ENCODE measurements around the gene ZBTB3.

The ZBTB3 gene
- total RNA-seq: 5.4 to 21.6 (median 9.3) reads per million in 9 experiments

DNA sequence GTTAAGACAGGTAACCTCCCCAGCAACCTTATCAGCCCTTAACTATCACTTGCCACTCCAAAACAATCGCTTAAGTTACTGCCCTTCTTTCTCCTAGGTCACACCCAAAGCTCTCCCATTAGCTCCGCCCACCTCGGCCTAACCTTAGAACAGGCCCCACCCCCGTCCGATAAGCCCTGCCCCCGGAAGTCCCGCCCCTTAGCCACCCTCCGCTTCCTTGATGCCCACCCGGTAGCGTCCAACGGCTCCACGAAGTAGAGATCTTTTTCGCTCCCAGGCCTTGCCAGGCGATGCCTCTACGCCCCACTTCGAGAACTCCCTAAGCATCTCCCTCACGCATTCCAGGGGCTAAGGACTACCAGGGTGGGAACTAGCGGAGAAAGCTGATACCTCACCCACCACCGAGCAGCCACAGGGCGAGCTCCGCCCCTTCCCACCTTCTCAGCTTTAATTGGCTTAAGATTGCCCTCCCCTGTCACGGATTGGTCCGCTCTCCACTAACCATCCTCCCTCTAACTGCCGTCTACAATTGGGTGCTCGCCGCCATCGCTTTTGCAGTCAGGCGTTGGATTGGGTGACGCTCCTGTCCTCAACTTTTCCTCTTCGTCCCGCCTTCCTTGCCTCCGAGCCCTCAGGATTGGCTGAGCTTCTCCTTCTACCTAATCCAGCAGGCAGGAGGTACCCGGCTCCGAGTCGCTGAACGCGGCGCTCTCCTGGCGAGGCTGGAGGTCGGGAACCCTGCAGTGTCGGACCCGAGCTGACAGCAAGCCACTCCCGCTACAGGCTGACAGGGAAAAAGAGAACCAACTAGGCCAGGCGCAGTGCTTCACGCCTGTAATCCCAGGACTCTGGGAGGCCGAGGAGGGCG is at the start of gene ZBTB3:
ZBTB3 (minus strand) TSS at position 425 of the 868 bp plus-strand sequence. CDS start 496 bp downstream, outside the sequence.
- Mint-ChIP-seq H3K4me1 (ENCODE audit: low read depth in 2 of 2) (peaks cover 3 to 12% of the 10 kb centered on the region in 2 donors), H3K36me3 (ENCODE audit: insufficient read depth) (peaks cover 12% of the 10 kb centered on the region), H3K4me3 (peak within 1 kb of the TSS; percentile 88), H3K27ac (peak within 1 kb of the TSS; percentile 84 to 89), H3K9me3 (no peaks in the 10 kb centered on the region), H3K27me3 (no peaks in the 10 kb centered on the region)
- ATAC-seq (replicated peaks) (peak; percentile 93), DNase-seq (peak; percentile 92 to 96 (median 95))

- Mint-ChIP-seq H3K4me3 (no peak overlapping the region), H3K9me3 (no peaks in the 10 kb centered on the region), H3K27ac (peak overlapping the region in 1 of 2 donors; percentile 68), H3K4me1 (ENCODE audit: low read depth in 2 of 2) (peaks cover 18 to 23% of the 10 kb centered on the region in 2 donors), H3K36me3 (ENCODE audit: insufficient read depth) (peaks cover 96% of the 10 kb centered on the region), H3K27me3 (no peaks in the 10 kb centered on the region)
- ATAC-seq (replicated peaks) (no peak), DNase-seq (no peak)
Observed at GRCh38 chr11:62801071-62801470, 47.1 kb upstream of the ZBTB3 start.

DNA sequence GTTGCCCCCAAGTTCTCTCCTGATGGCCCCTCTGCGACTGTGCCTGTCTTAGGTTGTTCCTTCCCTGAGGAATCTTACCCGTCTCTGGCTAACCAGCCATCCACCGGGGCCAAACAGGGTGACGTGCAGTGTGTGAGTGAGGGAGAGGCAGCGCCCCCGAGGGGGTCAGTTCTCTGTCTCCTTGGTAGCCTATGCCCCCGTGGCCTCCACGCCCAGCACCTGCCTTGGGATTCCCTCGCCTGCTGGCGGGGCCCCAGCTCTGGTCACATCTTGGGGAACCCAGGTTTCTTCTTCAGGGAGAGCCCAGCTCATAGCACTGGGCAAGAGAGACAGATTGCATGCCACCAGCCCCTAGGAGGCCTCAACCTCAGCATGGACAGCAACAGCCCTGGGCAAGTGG is 45.5 kb upstream of the ZBTB3 start:
- peaks cover 12 to 16% of the 10 kb centered on the region in 2 donors for H3K4me1 Mint-ChIP-seq (ENCODE audit: low read depth in 2 of 2)
- peaks cover 99% of the 10 kb centered on the region for H3K36me3 Mint-ChIP-seq (ENCODE audit: insufficient read depth)
- H3K9me3 Mint-ChIP-seq: no peaks in the 10 kb centered on the region
- DNase-seq (no peak), ATAC-seq (replicated peaks) (no peak)
- H3K27ac Mint-ChIP-seq: peak overlapping the region in 1 of 2 donors; percentile 85
- no peak overlapping the region for H3K4me3 Mint-ChIP-seq
- no peaks in the 10 kb centered on the region for H3K27me3 Mint-ChIP-seq

- Mint-ChIP-seq H3K4me3 (no peak overlapping the region), H3K36me3 (ENCODE audit: insufficient read depth) (peaks cover 100% of the 10 kb centered on the region), H3K27ac (peak overlapping the region in 1 of 2 donors; percentile 79), H3K9me3 (no peaks in the 10 kb centered on the region), H3K4me1 (ENCODE audit: low read depth in 2 of 2) (peaks cover 9 to 13% of the 10 kb centered on the region in 2 donors), H3K27me3 (no peaks in the 10 kb centered on the region)
- DNase-seq (no peak), ATAC-seq (replicated peaks) (no peak)
Observed at GRCh38 chr11:62796281-62796680, 42.3 kb upstream of the ZBTB3 start.

DNA sequence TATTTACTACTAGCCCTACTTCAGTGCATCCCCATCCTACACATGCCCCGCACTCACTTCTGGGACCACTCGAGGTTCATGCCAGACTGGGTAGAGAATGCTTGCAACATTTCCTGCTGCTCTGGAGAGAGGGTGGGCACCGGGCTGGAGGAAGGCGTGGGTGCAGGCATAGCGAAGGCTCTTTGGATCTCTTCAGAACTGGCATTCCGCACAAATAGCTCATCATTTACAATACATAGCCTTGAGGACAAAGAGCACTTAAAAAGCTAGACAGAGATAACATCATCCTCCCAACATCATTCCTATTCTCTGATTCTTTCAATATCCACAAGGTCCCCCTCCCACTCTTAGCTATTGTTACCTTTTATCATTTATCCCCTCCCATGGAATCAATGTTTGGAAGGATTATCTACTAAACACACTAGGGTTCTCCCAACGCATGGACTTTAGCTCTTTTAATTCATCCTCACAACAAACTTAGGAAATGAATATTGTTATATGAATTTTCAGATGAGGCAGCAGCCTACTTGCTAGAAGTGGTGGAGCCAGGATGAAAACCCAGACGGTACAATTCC is 40.3 kb upstream of the ZBTB3 start:
- Mint-ChIP-seq H3K4me3 (no peak overlapping the region), H3K36me3 (ENCODE audit: insufficient read depth) (peaks cover 93% of the 10 kb centered on the region), H3K4me1 (ENCODE audit: low read depth in 2 of 2) (peaks cover 25% of the 10 kb centered on the region in 2 donors), H3K27me3 (no peaks in the 10 kb centered on the region), H3K27ac (peak overlapping the region in 1 of 2 donors; percentile 60), H3K9me3 (no peaks in the 10 kb centered on the region)
- DNase-seq (no peak), ATAC-seq (replicated peaks) (no peak)

DNA sequence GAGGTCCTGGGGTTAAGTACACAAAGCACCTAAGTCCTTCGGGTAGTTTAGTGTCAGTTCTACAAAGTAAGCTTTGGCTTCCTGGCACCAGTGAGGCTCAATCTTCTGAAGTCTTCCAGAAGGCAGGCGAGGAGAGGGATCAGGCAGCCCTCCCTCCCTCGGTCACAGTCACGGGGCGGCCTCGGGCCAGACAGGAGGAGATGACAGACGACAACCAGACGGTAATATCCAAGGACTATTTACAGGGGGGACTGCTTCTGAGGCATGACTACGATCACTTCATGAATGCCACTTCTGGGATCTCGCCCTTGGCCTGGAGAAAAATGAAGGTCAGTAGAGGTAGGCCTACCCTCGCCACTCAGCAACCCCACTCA is 38.2 kb upstream of the ZBTB3 start:
- Mint-ChIP-seq H3K36me3 (ENCODE audit: insufficient read depth) (peaks cover 84% of the 10 kb centered on the region), H3K27ac (peak overlapping the region; percentile 89 to 91), H3K4me1 (ENCODE audit: low read depth in 2 of 2) (peaks cover 32 to 38% of the 10 kb centered on the region in 2 donors), H3K9me3 (no peaks in the 10 kb centered on the region), H3K27me3 (no peaks in the 10 kb centered on the region), H3K4me3 (peak overlapping the region; percentile 91 to 95)
- DNase-seq (no peak), ATAC-seq (replicated peaks) (no peak)

DNA sequence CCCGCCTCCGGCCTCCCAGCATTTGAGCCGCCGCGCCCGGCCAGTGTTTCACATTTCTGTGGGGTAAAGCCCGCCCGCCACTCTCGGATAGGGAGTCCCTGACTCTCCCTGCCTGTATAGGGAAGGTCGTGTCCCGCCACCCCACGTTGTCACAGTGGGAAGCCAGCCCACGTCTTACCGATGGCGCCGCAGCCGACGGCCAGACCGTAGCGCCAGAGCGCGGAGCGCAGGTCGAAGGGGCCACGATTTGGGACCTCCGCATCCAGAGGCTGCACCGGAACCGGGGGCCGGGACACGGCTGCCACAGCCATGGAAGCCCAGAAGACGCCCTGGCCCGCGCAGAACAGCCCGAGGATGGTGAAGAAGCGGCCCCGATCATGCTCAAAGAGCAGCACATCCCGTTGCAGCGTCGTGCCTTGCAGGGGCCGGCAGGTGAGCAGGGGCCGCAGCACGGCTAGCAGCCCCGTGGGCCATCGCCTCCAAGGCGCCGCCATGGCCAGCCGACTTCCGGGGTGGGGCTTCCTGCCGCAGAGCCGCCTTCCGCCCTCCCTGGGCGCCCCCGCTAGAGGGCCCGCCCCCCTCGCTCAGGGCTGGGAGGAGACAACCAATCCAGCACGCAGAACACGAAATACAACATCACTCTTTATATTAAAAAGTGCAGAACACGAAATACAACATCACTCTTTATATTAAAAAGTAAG is 37.7 kb upstream of the ZBTB3 start, which contains the start of gene TMEM223:
TMEM223 (minus strand) TSS at position 506 of the 701 bp plus-strand sequence; CDS start at position 494, 12 bp downstream.
- ATAC-seq (replicated peaks): peak; percentile 71
- Mint-ChIP-seq H3K4me1 (ENCODE audit: low read depth in 2 of 2) (peaks cover 32 to 38% of the 10 kb centered on the region in 2 donors), H3K9me3 (no peaks in the 10 kb centered on the region), H3K4me3 (peak within 1 kb of the TSS; percentile 91 to 95), H3K36me3 (ENCODE audit: insufficient read depth) (peaks cover 82% of the 10 kb centered on the region), H3K27me3 (no peaks in the 10 kb centered on the region), H3K27ac (peak within 1 kb of the TSS; percentile 89 to 91)
- DNase-seq: peak; percentile 86 to 88 (median 88)

- H3K27ac Mint-ChIP-seq: peak overlapping the region in 1 of 2 donors; percentile 89
- peaks cover 69% of the 10 kb centered on the region for H3K36me3 Mint-ChIP-seq (ENCODE audit: insufficient read depth)
- H3K9me3 Mint-ChIP-seq: no peaks in the 10 kb centered on the region
- ATAC-seq (replicated peaks): no peak
- peaks cover 34 to 42% of the 10 kb centered on the region in 2 donors for H3K4me1 Mint-ChIP-seq (ENCODE audit: low read depth in 2 of 2)
- H3K27me3 Mint-ChIP-seq: no peaks in the 10 kb centered on the region
- peak overlapping the region; percentile 95 for H3K4me3 Mint-ChIP-seq
- DNase-seq: no peak
Observed at GRCh38 chr11:62789576-62789975, 35.6 kb upstream of the ZBTB3 start.

DNA sequence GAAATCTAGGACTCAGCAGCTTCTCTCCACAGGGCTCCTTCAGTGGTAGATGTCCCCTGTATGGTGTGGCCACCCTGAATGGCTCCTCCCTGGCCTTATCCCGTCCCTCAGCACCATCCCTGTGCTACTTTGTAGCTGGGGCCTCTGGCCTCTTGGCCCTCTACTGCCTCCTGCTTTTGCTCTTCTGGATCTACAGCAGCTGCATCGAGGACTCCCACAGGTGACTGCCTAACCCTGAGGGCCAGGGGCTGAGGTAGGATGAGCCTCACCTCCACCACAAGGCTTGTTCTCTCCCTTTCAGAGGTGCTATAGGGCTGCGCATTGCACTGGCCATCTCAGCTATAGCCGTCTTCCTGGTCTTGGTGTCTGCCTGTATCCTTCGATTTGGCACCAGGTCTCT is 35.0 kb upstream of the ZBTB3 start:
- Mint-ChIP-seq H3K27ac (peak overlapping the region; percentile 27 to 89), H3K36me3 (ENCODE audit: insufficient read depth) (peaks cover 63% of the 10 kb centered on the region), H3K27me3 (no peaks in the 10 kb centered on the region), H3K4me1 (ENCODE audit: low read depth in 2 of 2) (peaks cover 34 to 42% of the 10 kb centered on the region in 2 donors), H3K9me3 (no peaks in the 10 kb centered on the region), H3K4me3 (peak overlapping the region; percentile 95)
- ATAC-seq (replicated peaks): no peak
- DNase-seq: no peak

DNA sequence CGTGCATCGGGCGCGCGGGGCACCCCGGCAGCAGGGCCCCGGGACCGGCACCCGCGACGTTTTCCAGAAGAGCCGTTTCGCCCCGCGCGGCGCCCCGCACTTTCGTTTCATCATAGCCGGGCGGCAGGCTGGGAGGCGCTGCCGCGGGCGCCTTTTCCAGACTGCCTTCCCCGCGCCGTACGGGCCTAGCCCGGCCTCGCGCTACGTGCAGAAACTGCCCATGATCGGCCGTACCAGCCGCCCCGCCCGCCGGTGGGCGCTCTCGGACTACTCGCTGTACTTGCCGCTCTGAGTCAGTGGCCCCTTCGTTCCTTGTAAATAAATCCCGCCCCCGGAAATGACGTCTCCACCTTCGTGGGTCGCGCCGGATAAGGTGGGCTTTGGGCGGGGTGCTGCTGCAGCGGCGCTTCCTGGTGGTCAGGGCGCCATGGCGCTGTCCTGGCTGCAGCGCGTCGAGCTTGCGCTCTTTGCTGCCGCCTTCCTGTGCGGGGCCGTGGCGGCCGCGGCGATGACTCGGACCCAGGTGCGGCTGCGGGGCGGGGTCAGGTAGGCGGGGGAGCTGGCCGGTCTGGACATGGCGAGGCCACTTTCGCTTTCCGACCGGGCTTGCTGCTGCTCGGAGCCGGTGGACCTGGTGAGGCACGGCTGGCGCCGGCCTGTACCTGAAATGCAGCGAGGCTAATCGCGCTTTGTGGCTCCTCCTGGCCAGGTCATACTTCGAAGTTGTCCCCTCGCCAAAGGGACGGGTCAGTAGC is 33.2 kb upstream of the ZBTB3 start, which contains the start of gene TMEM179B:
TMEM179B (plus strand) TSS at position 398 of the 755 bp plus-strand sequence; CDS start at position 428, 30 bp downstream.
- H3K27ac Mint-ChIP-seq: peak within 1 kb of the TSS; percentile 91 to 93
- no peaks in the 10 kb centered on the region for H3K9me3 Mint-ChIP-seq
- peak; percentile 77 for ATAC-seq (replicated peaks)
- H3K36me3 Mint-ChIP-seq (ENCODE audit: insufficient read depth): peaks cover 45% of the 10 kb centered on the region
- DNase-seq: peak; percentile 98 to 99 (median 98)
- H3K27me3 Mint-ChIP-seq: no peaks in the 10 kb centered on the region
- H3K4me3 Mint-ChIP-seq: peak within 1 kb of the TSS; percentile 95
- peaks cover 28 to 39% of the 10 kb centered on the region in 2 donors for H3K4me1 Mint-ChIP-seq (ENCODE audit: low read depth in 2 of 2)

GRCh38 chr11:62786318-62787004 is 32.5 kb upstream of the ZBTB3 start:
- Mint-ChIP-seq H3K9me3 (no peaks in the 10 kb centered on the region), H3K27me3 (no peaks in the 10 kb centered on the region), H3K4me3 (peak overlapping the region; percentile 95), H3K27ac (peak overlapping the region; percentile 91 to 93), H3K36me3 (ENCODE audit: insufficient read depth) (peaks cover 38% of the 10 kb centered on the region), H3K4me1 (ENCODE audit: low read depth in 2 of 2) (peaks cover 25 to 36% of the 10 kb centered on the region in 2 donors)
- DNase-seq: peak; percentile 79 to 83 (median 83)
- ATAC-seq (replicated peaks): peak; percentile 68

GRCh38 chr11:62782753-62783152 is 28.8 kb upstream of the ZBTB3 start:
- no peaks in the 10 kb centered on the region for H3K27me3 Mint-ChIP-seq
- H3K4me3 Mint-ChIP-seq: no peak overlapping the region
- peaks cover 10 to 12% of the 10 kb centered on the region in 2 donors for H3K4me1 Mint-ChIP-seq (ENCODE audit: low read depth in 2 of 2)
- no peak for DNase-seq
- ATAC-seq (replicated peaks): no peak
- peaks cover 21% of the 10 kb centered on the region for H3K36me3 Mint-ChIP-seq (ENCODE audit: insufficient read depth)
- peak overlapping the region in 1 of 2 donors; percentile 23 for H3K27ac Mint-ChIP-seq
- no peaks in the 10 kb centered on the region for H3K9me3 Mint-ChIP-seq
